Cardiac fibroblast (primary cell): ENCODE results near the gene IDI2.
A peak's percentile ranks its signal among the peaks of the same experiment; 100 is the strongest.

Experiments
- DNase-seq, 2 donors: peaks; one replicate each; pipeline versions ENCODE4 v3.0.0 to v3.0.0-alpha.2; 2010; ENCODE audit warnings: low read depth in 2 of 2
- H3K4me3 ChIP-seq, 2 donors: replicated peaks in 1 of 2; 1 replicate in 1 of 2; 2 replicates in 1 of 2; pipeline ENCODE4 v1.5.1; 2011; ENCODE audit warnings: low read depth in 2 of 2, low read length in 2 of 2, mild to moderate bottlenecking in 2 of 2, moderate library complexity in 1 of 2
- TF ChIP-seq, protein P1 (sequence below): IDR thresholded peaks from one replicate; pipeline ENCODE4 v1.5.1; 2011; ENCODE audit warnings: low read depth, mild to moderate bottlenecking, low read length, inconsistent platforms

Gene IDI2

DNA sequence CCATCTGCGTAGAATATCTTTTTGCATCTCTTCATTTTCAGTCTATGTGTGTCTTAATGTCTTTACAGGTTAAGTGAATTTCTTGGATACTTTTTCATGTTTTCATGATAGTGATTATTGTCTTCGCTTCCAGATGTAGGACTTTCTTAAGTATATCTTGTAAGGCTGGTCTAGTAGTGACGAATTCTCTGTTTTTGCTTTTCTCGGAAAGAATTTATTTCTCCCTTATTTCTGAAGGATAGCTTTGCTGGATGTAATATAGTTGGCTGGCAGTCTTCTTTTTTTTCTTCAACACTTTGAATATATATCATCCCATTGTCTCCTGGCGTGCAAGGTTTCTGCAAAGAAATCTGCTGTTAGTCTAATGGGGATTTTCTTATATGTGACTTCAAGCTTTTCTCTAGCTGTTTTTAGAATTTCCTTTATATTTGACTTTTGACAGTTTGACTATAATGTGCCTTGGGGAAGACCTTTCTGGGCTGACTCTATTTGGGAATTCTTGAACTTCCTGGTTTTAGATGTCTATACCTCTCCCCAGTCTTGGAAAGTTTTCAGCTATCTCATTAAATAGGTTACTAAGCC is 23.1 kb downstream of the IDI2 start:
- TF ChIP-seq, protein P1, sequence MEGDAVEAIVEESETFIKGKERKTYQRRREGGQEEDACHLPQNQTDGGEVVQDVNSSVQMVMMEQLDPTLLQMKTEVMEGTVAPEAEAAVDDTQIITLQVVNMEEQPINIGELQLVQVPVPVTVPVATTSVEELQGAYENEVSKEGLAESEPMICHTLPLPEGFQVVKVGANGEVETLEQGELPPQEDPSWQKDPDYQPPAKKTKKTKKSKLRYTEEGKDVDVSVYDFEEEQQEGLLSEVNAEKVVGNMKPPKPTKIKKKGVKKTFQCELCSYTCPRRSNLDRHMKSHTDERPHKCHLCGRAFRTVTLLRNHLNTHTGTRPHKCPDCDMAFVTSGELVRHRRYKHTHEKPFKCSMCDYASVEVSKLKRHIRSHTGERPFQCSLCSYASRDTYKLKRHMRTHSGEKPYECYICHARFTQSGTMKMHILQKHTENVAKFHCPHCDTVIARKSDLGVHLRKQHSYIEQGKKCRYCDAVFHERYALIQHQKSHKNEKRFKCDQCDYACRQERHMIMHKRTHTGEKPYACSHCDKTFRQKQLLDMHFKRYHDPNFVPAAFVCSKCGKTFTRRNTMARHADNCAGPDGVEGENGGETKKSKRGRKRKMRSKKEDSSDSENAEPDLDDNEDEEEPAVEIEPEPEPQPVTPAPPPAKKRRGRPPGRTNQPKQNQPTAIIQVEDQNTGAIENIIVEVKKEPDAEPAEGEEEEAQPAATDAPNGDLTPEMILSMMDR, result no peak
- no peak for DNase-seq
- no peak overlapping the region for H3K4me3 ChIP-seq

DNA sequence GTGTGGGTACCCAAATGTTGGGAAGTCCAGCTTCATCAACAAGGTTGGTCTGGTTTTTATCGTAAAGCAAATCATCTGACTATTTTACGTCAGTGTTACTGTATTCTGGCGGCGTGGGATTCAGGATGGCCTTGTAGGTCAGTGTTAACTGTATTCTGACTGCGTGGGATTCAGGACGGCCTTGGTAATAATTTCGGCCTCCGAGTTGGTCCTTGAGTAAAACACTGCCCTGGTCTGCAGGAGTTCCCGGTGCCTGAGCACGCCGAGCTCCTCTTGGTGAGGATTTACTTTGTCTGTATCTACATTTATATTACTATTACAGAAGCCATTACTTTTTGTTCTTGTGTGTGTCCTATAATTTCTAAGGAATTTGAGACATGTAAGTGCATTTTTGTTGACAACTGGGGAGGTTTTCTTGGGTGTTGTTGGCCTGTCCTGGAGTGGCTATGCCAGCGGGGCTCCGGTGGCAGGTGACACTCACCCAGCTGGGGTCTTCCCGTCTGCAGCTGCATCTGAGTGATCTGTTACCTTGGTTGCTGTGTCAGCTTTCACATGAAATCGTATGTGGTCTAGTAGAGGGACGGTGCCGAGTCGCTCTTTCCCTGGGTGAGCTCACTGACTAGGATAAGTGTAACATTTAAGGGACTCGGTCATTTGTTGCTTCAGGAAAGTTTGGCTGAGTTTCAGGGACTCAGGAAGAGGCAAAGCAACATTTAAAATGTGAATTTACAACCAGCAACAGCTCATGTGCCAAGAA is 28.2 kb downstream of the IDI2 start:
- H3K4me3 ChIP-seq, result no peak overlapping the region
- TF ChIP-seq, protein P1, result no peak
- DNase-seq, result no peak

DNA sequence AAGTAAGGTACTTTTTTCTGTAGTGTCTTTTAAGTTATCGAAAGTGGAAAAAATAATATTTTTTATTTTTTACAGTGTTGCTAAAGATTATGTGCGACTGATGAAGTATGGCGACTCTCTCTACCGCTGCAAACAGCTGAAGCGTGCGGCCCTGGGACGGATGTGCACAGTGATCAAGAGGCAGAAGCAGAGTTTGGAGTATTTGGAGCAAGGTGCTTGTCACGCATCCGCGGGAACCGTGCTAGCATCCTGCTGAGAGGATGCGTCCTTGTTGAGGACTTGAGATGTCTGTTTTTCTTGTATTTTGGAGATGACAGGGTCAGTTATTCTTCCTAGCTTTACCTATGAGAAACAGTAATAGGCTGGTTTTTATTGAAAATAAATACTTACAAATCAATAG is 29.6 kb downstream of the IDI2 start:
- TF ChIP-seq, protein P1, result no peak
- no peak overlapping the region for H3K4me3 ChIP-seq
- no peak for DNase-seq

DNA sequence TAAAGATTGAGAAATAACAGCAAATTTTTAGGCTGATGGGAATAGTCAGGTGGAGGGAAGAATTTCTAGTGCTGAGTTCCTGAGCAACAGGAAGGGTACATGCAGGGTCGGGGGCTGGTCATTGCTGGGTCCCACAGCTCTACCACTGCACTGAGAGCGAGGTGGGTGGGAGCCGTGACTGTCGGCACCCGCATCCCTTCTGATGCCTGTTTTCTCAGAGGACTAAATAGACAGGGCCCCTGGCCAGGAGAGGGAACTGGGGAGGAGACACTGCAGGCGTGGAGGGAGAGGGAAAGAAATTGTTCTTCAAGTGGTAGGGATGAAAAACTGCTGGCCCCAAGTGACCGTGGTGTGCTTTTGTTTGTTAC is 30.1 kb downstream of the IDI2 start:
- no peak for DNase-seq
- TF ChIP-seq, protein P1, result no peak
- no peak overlapping the region for H3K4me3 ChIP-seq

DNA sequence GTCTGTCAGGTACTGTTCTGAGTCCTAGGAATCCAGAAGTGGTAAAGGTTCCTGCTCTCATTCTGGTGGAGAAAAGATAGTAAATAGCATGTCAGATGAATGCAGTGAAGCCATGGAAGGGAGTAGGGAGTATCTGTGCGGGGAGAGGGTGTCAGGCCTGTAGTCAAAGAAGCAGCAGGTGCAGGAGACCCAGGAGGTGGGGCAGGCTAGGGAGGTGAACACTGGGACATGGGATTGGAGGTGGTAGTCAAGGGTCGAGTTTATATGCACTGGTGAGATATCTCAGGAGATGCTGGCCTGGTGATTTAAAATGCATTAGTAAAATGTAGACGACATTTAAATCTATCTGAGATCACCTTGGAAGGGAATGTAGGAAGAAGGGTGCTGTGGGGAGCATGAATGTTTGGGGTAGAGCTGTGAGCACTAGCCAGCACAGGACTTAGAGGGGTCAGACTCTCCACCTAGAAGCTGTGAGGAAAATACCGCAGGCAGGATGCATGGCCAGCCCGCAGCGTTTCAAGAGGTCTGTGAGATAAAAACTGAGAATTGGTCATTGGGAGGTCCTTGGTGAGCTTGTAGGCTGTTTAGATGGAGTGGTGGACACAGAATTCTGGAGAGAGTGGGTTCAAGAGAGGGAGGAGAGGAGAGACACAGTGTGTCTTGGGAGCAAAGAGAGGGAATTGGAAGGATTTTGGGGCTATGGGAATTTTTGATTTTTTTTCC is 30.7 kb downstream of the IDI2 start:
- H3K4me3 ChIP-seq, result no peak overlapping the region
- no peak for DNase-seq
- TF ChIP-seq, protein P1, result no peak

DNA sequence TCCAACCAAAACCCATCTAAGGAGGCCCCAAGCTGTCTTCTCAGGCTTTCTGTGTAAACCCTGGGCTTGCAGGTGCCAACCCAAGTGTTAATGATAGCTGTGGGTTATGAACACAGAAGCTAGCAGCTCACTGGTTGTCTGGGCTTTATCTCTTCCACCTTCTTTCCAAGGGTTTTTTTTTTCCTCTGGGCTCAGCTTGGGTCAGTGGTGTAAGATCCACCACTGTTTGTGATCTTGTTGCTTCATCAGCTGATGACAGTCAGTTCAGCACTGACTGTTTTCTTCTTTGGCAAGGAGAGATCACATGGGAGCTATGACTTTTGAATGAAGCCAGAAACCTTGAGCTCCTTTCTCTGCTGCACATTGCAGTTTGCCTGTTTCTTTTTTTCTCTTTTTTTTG is 32.8 kb downstream of the IDI2 start:
- TF ChIP-seq, protein P1, result no peak
- H3K4me3 ChIP-seq, result no peak overlapping the region
- peak in 1 of 2 donors; percentile 15 for DNase-seq
